ENCODE results near the gene LDHD.
"Not testable (repeated sequence)": the region's sequence is repeated elsewhere in the genome, so short reads cannot be mapped to it uniquely, and the experiment has no call there.

The LDHD gene

DNA sequence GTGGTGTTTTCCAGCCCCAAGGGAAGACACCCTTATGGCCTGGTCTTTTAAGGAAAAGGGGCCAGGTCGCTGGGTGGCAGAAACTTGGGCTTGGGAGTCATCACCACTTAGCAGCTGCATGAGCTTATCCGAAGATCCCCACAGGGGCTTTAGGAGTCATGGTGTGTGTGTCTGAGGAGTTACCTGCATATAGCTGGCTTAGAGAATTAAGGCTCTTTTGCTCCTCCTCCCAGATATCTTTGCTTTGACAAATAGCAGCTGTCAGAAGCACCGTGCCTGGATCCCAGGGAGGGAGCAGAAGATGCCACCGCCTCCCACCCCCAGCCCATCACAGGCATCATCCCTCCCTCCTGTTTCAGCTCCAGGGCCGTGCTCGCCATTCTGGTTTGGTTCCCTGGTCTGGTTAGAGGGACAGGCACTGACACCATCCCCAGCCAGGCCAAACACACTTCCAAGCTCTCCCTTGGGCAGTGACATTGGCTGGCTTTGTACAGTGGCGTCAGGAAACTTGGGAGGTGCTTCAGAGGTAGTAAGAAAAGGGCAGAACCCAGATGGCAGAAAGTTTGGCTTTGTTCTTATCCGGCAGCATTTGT is 17.4 kb downstream of the LDHD start:
- no peak for DNase-seq

DNA sequence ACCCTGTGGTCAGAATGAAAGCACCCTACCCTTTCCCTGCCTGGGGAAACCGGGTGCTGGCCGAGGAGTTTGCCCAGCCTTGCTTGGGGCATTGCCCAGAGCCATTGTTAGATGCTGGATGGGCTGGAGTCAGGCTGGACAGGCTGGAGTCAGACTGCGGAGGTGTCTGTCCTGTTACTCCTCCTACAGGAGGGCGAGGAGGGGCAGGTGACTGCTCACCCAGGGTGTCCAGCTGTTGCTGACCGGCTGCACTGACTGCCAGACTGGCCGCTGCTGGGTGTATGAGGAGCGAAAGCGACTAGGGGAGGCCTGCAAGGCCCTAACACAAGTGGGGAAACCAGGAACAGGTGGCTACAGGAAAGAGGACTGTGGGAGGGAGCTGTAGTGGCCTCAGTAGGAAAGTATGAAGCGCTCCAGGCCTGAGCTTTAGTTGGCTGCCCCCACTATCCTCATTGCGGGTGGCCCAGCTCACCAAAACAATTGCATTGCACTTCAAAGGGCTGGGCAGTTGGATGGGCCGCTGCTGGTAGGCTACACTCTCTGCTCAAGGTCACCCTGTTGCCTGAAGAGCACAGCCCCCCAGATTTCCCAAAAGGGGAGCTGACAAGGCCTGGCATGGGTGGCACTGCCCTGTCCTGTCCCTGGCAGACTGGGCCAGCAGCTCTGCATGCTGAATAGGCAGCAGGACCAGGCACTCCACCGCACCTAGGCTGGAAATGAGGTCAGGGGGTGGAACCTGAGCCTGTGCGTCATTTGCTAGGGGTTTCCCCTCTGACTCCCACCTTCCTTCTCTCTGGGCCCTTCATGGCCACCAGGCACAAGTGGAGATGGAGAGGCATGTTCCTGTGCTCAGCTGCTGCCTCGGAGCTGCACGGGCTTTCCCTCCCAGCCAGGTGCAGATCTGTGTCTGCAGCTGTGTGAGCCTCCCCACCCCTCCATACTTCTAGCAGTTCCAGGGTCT is 18.4 kb downstream of the LDHD start:
- no peak for DNase-seq

DNA sequence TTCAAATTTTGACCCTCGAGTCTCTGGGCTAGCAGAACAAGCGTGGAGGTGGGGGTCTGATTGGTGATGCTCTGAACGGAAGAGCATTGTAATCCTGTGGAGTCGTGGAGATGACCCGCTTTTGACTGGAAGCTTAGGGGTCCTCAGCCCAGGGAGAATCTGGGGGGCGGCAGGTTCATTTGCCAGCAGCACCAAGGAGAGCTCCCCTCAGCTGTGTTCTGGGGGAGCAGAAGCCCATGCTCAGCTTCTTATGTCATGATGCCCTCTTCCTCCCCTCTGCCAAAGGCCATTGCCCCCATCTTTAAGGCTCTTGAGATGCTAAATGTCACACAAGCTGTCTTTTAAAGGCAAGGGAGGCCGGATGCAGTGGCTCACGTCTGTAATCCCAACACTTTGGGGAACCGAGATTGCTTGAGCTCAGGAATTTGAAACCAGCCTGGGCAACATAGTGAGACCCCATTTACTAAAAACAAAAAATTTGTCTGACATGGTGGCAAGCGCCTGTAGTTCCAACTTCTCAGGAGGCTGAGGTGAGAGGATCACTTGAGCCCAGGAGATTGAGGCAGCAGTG is 19.3 kb downstream of the LDHD start:
- no peak for DNase-seq

DNA sequence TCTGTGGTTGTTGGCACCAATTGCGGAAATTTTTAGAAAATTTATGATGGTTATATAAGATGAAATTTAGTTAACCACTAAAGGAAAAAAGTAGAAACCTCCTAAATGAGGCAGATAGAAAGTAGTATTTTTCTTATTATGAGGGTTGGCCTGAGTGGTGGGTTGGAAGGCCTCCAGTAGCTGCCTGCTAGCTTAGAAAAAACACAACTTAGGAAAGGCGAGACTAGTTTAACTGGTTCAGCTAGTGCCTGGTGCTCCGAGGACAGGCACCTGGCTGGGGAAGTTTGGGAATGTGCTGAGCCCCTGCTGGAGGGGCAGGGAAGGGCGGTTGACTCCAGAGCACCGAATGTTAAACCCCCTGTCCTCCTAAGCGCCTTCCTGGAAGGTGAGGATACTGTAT is 19.9 kb downstream of the LDHD start:
- no peak for DNase-seq

DNA sequence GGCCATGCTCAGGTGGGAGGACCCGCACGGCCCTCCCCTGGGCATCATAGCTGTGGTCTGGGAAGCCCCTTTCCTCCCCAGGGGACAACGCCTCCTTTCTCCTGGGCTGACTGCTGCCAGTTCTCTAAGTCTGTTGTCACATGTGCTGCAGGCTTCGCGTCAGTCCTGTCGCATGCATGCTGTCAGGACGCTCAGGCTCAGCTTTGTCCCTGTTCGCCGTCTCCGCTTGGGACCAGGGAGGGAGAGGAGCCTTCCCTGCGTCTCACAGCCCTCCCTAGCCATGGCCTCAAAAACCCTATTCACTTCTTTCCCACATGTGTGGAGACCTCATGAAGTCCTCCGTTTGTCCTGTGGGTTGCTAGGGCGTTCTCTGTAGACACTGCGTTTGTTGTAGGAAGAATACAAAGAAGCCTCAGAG is 21.4 kb downstream of the LDHD start:
- DNase-seq = no peak

DNA sequence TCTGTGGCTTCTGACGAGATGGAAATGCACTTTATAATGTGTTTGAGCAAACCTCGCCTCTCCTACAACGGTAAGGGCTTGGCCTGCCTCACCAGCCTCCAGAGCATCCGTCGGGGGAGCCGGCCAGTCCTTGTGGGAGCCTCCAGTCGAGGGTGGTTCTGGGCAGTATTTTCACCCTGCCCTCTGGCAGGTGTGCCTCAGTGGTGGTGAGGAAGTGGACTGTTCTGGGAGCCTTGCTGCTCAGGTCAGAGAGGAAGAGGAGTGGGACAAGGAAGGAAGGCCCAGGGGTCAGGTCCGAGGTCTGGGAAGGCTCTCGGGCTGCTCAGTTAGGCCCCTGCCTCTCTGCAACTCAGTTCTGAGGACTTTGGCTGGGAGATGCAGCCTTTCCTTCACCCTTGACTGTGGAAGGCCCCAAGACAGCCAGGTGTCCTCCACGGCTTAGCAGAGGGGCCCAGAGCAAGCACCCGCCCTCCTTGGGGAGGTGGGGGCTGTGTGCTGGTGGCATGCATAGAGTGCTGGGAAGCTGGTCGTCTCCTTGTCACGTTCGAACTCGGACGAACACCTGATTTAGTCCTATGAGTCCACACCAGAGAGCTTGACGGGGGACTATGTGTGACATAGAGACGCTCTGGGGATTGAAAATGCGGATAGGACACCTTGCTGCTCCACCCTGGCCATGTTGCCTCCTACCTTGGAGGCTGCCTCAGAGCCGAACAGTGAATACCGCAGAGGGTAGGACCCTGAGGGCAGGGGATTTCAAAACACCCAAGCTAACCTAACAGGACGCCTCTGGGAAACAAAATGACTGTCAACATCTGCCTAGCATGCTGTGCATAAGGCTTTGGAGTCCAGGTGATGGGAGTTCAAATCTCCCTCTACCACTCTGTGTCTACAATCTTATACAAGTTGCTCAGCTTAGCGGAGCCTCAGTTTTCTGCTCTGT is 22.7 kb downstream of the LDHD start:
- DNase-seq = no peak

DNA sequence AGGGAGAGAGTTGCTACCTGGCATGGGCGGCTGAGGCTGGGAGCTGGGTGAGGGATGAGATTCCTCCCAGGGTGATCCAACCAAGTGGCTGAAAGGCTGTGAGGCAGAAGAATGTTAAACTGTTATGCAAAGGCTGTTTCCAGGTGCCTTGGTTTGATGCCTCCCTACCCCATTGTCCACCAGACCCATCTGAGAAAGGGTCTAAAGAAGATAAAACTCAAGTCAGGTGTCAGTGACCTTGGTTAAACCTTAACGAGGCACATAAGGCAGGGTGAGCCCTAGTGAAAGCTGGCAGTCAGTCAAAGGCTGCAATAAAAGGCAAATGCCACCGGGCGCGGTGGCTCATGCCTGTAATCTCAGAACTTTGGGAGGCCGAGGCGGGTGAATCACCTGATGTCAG is 23.8 kb downstream of the LDHD start:
- DNase-seq = no peak

DNA sequence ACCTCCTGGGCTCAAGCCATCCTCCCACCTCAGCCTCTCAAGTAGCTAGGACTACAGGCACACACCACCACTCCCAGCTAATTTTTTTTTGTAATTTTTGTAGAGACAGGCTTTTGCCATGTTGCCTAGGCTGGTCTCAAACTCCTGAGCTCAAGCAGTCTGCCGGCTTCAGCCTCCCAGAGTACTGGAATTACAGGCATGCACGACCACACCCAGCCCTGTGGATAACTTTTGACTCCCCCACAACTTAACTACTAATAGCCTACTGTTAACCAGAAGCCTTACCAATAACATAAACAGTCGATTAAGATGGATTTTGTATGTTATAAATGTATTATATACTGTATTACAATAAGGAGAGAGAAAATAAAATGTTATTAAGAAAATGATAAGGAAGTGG is 25.0 kb downstream of the LDHD start:
- not testable (repeated sequence) for DNase-seq

DNA sequence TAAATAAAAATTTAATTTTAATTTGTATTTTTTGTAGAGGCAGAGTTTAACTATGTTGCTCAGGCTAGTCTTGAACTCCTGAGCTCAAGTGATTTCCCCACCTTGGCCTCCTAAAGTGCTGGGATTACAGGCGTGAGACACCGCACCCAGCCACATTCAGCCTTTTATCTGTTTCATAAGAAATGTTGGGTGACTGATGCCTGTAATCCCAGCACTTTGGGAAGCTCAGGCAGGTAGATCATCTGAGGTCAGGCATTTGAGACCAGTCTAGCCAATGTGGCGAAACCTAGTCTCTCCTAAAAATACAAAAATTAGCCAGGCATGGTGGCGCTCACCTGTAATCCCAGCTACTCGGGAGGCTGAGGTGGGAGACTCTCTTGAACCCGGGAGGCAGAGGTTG is 25.7 kb downstream of the LDHD start:
- DNase-seq = not testable (repeated sequence)

DNA sequence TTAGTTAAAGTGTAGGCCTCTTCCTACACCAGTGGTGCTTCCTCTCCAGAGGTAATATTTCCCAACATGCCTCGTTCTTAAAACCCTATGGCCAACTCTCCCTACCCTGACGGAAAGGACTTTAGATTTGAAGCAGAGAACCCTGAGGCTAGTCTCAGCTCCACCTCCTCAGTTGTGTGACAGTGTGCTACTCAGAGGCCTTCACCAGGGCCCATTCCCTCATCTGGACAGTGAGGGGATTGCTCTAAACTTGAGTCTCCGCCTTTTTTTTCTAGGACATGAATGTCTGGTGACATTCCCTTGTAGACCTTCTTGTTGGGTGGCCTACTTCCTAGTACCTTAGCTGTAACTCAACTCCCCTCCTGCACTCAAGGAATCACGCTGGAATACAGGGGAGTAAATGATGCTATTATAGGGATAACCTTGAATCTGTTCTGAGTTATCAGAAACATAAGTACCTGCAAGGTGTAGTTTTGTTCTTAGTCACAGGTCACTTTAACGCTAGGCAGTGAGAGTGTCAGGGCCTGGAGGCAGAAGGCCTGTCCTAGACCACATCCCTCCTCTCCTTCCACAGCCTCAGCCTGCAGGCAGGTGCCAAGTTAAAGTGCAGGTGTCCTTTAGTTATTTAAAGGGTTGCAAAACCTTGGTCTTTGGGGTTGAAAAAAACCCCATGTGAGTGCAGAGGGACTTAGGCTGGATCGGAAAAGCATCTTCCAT is 26.9 kb downstream of the LDHD start:
- no peak for DNase-seq

DNA sequence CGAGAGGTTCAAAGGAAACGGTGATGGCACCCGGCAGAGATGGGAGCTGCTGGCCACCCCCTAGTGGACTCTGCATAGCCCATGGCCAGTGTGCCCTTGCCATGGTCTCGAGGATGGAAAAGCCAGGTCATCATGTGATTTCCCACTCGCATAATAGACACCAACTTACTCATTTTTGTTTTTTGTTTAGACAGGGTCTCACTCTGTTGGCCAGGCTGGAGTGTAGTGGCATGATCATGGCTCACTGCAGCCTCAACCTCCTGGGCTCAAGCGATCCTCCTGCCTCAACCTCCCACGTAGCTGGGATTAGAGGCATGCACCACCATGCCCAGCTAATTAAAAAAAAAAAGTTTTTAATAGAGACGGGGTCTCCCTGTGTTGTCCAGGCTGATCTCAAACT is 27.6 kb downstream of the LDHD start:
- DNase-seq = no peak

DNA sequence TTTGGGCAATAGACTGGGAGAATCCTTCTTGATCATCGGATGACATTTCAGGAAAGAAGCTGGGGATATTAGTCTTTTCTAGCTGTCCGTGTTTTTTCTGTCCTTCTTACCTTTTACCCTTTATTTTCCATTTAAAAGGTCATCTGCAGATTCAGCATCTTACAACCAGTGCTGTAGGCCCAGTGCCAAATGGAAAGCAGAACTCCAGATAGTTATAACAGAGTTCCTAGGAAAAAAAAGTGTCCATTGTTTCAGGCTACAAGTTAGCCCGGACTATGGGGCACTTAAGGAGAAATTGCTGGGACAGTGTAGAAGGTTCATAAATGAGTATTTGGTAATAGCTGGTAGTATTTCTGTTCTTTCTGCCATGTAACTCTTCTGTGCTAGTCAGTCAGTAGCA is 28.4 kb downstream of the LDHD start:
- DNase-seq = no peak

DNA sequence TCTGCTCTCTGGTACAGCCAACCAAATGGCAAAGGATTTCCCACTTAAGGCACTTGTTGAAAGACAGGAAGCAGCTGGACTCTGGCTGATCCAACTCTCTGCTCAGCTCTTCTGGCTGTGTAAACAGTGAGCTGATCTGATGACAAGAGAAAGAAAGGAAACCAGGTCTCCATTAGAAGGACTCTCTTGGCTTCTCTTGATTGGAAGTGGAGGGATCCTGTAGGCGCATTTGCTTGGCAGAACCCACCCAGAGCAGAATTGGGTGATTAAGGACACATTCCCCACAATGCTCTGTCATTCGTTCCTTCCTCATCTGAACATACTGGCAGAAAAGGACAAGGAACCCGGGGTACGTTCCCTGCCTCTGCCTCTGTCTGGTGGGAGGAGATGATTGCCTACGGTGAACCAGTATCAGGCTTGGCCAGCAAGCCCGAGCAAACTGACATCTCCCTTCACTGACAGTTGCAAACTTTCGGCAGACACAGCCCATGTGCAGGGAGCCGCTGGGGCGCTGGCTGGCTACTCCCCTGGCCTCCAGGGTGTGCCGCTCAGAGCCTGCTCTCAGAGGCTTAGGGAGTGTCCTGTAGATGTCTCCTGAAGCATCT is 29.1 kb downstream of the LDHD start:
- DNase-seq = peak; percentile 75

DNA sequence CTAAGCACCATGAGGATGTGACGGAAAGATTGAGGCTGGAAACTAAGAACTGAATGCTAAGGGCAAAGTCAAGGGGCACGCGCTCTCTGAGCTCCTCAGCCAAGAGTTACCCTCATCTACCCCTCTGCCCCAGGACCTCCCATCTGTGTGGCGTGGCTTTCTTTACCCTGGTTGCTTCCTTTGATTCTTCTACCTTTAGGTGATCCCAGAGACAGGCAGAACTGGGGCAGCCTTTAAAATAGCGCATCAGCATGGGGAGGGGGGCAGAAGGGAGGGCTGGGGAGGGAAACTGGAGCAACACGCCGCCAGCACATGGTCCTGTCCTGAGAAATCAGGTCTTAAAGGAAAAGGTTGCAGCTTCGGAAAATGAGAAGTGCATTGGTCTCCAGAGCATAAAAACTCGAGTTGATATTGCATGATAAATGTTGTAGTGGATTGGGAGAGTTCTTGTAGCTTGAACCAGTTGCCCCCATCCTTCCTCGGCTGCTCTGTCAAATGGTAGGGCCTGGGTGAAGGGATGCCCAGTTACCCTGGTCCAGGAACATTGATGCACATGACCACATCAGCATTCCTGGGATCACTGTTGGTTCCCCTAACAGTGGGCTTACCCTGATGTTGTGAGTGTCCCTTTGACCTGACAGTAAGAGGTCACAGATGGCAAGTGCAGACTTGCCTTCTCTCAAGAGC is 29.7 kb downstream of the LDHD start:
- no peak for DNase-seq

DNA sequence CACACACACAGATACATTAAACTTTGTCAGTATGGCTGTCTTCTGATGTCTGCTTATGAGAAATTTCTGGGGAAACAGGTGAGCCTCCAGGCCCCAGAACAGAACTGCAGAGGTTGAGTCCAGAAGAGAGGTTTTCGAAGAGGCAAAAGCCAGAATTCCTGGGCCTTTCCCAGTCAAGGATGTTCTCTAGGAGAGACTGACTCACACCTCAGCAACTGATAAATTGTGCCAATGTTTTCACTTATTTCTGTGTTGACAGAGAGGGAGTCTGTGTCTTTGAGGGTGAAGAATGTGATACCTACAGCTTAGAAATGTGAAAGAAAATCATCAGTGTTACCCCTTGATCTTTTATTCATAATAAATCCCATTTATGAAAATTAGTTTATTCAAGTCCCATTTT is 30.3 kb downstream of the LDHD start:
- no peak for DNase-seq

DNA sequence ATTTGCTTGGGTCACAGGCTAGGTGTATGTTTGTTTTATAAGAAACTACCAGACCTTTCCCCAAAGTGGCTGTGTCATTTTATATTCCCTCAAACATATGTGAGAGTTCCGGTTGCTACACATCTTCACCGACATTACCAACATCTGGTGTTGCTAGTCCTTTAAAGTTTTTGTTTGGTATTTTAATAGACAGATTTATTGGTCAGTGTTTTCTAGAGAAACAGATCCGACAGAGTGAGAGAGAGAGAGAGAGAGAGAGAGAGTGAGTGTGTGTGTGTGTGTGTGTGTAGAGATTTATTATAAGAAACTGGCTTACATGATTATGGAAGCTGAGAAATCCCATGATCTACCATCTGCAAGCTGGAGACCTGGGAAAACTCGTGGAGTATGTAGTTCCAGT is 31.0 kb downstream of the LDHD start:
- no peak for DNase-seq

DNA sequence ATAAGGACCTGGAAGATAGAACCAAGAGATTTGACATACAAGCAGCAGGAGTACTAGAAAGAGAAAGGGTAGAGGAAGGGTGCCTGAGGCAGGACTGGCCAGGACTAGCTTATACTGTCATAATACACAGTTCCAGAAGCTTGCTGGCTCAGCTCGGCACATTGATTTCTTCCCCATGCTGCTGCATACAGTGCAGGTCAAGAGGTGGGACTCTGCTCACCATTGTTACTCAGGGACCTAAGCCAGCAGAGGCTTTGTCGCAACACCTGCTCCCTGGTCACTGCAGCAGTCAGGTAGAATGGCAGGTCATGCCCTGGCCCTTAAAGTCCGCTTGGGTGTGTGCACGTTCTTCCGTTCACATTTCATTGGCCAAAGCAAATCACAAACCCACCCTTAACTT is 32.8 kb downstream of the LDHD start:
- no peak for DNase-seq

DNA sequence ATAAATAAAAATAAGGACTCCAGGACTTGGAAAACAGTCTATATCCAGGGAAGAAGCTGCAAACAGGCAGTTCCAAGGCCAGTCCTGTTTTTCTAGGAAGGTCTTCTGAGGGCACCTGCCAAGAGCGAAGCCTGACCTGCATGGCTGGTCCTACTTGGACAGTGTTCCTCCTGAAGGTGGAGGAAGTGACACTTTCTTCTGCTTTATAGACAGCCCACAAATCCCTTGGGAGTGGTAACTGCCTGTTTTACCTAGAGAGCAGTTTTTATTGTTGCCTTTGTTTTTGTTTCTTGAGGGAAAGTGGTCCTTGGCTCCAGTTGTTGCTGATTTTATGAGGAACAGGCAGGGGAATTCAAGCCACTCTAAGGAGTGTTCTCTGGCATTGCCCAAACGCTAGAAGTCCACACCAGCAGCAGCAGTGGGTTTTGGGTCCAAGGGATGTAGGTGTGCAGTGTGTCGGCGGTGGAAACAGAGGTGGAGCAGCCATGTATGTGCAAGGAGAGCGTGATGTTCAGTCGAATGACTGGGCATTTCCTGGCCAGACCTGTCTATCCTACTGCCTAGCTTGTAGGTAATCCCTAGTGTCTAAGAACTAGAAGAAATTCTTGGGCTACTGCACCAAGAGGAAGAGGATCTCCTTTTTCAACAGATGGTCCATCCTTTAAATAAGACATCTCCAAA is 35.3 kb downstream of the LDHD start:
- DNase-seq = peak; percentile 33

DNA sequence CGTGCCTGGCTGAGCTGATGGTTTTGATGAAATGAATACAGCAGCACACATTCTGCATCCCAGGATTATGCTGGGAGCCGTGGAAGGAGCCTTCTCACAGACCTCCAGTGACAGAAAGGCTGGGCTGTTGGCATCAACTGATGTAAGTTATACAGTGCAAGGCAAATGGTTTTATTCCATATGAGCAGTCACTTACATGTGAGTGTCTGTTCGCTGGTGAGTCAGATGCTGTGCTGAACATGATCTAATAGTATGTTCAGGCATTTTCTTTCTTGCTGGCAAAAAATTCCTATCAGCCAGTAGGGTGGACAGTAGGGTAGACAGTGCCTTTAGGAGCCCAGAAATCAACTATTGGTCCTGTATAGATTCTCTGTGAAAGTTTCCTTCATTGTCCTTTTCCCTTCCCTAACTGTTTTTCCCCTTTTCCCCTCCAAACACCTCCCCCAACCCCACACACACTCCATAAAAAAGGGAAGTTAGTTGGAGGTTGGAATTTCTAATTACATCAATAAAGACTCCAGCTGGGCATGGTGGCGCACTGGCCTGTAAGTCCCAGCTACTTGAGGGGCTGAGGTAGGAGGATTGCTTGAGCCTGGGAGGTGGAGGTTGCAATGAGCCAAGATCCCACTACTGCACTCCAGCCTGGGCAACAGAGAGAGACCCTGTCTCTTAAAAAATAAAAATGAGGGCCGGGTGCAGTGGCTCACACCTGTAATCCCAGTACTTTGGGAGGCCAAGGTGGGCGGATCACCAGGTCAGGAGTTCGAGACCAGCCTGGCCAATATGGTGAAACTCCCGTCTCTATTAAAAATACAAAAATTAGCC is 36.2 kb downstream of the LDHD start:
- DNase-seq = no peak

All from GF-D8 (cell line).